GM23248 (cell line): ENCODE data around the gene CTAGE4.
"Not testable (repeated sequence)": the region's sequence is repeated elsewhere in the genome, so short reads cannot be mapped to it uniquely, and the experiment has no call there.

Source experiments
- EZH2 ChIP-seq: fragments of 200-600 bp; sonication (generic); IDR thresholded peaks from 2 replicates; pipeline ENCODE4 v1.6.1; 2018; ENCODE audit warnings: antibody characterized with exemption, mild to moderate bottlenecking; ENCODE audit not compliant: insufficient read depth, poor library complexity, severe bottlenecking
- EZH2phosphoT487 ChIP-seq: fragments of 200-600 bp; sonication (generic); IDR thresholded peaks from 2 replicates; pipeline ENCODE4 v1.6.1; 2018; ENCODE audit warnings: antibody characterized with exemption, moderate library complexity, mild to moderate bottlenecking, low read depth; ENCODE audit not compliant: insufficient read depth

GRCh38 chr7:144203086-144203485 is 19.8 kb downstream of the CTAGE4 start:
- not testable (repeated sequence) for TF ChIP-seq EZH2, EZH2phosphoT487
